KBM-7 (cell line): ENCODE measurements around the gene FBXO42.
A peak's percentile ranks its signal among the peaks of the same experiment; 100 is the strongest.
"Not testable (repeated sequence)": the region's sequence is repeated elsewhere in the genome, so short reads cannot be mapped to it uniquely, and the experiment has no call there.

Experiments used
- DNase-seq: peaks from one replicate; pipeline ENCODE4 v3.0.0-alpha.2; 2015
- in situ Hi-C: fragments of 300-500 bp; cut with MboI; formaldehyde crosslinking; loops from 2 replicates; pipeline ENCODE4 v1.14.3; 2020; ENCODE audit warnings: low sequenced_read_pairs, low pct_unique_long_range_greater_than_20kb, mixed read lengths

Gene FBXO42

GRCh38 chr1:16374266-16374665 is 22.0 kb upstream of the FBXO42 start:
- in situ Hi-C loops, result no loop called here
- no peak for DNase-seq

- no peak for DNase-seq
- in situ Hi-C loops, result no loop called here
Measured at GRCh38 chr1:16372535-16373285, 20.4 kb upstream of the FBXO42 start.

DNA sequence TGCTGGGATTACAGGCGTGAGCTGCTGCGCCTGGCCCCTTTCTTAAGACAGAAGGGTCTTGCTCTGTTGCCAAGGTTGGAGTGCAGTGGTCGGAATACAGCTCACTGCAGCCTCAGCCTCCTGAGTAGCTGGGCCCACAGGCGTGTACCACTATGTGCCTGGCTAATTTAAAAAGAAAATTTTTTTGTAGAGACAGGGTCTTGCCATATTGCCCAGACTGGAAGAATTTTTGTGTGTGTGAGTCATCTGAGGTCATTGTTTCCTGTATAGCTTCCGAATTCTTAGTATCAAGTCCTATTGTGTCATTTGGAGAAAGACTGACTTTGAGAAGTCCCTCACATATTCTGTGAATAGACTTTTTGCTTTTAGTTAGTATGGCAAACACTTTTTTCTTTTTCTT is 19.4 kb upstream of the FBXO42 start:
- in situ Hi-C loops, result no loop called here
- DNase-seq, result peak; percentile 50

DNA sequence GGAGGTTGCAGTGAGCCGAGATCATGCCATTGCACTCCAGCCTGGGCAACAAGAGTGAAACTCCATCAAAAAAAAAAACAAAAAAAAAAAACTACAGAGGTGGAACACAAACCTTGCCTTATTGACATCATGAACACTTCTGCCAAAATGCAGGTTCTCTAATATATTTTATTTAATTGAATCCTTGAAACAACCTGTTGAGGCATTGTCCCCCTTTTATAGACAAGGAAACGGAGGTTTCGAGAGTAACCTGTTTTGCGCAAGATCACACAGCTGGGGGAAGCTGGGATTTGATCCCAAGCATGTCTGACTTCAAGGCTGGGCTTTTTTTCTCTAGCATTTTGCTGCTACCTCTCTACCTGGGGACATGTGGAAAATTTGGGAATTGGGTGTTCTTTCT is 17.5 kb upstream of the FBXO42 start:
- DNase-seq, result no peak
- in situ Hi-C loops, result no loop called here

DNA sequence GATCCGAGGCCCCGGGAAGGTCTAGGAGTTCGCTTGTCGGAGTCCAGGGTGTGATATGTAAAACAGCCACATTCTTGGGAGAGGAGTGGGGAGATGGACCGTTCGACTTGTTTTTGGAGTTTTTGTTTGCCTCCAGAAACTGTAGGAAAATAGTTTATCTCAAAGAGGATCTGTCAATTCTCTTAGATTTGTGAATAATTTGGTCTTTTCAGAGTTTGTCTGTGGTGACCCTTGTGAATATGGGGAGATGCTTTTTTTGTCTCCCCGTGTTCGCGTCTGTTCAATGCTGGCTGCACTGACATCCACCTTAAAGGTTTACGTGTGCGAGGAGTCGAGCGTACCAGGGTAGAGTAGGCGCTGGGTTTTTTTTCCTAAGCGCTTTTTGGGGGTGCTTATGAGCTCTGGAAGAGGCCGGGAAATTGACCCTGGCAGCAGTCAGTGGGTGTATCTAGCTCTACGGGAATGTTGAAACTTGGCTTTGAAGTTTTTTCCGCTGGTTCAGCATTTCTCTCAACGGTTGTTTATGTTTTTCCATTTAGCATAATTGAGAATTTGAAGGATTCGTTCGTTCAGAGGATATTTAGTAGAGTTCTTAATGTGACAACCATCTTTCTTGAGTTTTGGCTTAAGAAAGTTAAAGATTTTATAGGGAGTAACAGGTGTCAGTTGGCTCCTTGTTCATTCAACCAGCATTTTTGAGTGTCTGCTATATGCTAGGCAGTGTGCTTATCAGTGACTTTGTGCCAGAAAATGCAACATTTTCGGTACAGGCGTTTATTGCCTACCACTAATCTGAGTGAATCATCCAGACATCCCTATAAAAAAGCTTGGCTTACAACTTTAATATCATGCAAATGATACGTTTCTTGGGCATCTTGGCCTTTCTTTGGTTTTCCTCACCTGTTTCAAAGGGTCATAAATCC is 15.9 kb upstream of the FBXO42 start:
- in situ Hi-C loops, result no loop called here

GRCh38 chr1:16367258-16367967 is 15.1 kb upstream of the FBXO42 start:
- in situ Hi-C loops, result no loop called here
- DNase-seq, result peak; percentile 93

More for the DNA sequence above, 15.9 kb upstream of the FBXO42 start:
- DNase-seq, result no peak

- in situ Hi-C loops, result no loop called here
Measured at GRCh38 chr1:16366722-16367257, 14.5 kb upstream of the FBXO42 start, which contains the start of gene SZRD1. Gene SZRD1 (plus strand): TSS chr1:16367242. CDS start chr1:16367258, 16 bp downstream.

DNA sequence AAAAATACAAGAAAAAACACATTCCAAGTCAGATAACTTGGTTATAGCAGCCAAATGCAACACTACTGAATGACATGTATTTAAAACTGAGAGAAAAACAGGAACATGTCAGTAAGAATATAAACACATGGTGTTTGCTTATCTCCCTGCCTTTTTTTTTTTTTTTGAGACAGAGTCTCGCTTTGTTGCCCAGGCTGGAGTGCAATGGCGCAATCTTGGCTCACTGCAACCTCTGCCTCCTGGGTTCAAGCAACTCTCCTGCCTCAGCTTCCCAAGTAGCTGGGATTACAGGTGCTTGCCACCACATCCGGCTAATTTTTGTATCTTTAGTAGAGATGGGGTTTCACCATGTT is 12.8 kb upstream of the FBXO42 start:
- in situ Hi-C loops, result not testable (repeated sequence)
- peak; percentile 50 for DNase-seq

More at GRCh38 chr1:16366722-16367257, 14.5 kb upstream of the FBXO42 start, which contains the start of gene SZRD1:
- DNase-seq, result peak; percentile 99

GRCh38 chr1:16356867-16357266 is 4.6 kb upstream of the FBXO42 start:
- in situ Hi-C loops, result no loop called here
- DNase-seq, result no peak

GRCh38 chr1:16354619-16355018 is 2.3 kb upstream of the FBXO42 start:
- in situ Hi-C loops, result no loop called here

GRCh38 chr1:16352842-16353535 is 709 bp upstream of the FBXO42 start:
- in situ Hi-C loops, result no loop called here
- DNase-seq, result peak; percentile 28

More at GRCh38 chr1:16354619-16355018, 2.3 kb upstream of the FBXO42 start:
- no peak for DNase-seq

DNA sequence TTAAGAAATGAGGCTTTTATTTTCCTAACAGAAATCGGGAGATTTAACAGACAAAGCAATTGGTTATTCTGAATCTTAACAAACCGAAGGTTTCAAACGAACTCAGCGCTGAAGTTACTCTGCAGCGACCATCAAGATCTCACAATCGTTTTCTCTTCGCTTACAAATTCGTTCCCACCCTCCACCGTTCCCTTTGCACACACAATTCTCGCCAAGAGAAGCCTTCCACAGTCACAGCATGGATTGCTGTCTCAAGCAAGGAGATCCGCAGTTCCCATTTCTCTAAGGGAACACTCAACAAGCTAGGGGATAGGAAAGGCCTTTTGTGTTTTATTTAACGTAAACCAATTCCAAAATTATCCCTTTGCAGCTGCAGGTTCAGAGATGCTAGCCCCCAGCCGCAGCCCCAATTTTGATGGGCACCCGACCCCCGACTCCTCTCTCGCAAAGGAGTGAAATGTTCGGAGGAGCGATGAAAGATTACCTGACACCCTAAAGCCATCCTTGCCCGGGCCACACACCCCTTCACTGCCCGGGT is 755 bp downstream of the FBXO42 start:
- DNase-seq, result no peak
- in situ Hi-C loops, result no loop called here

DNA sequence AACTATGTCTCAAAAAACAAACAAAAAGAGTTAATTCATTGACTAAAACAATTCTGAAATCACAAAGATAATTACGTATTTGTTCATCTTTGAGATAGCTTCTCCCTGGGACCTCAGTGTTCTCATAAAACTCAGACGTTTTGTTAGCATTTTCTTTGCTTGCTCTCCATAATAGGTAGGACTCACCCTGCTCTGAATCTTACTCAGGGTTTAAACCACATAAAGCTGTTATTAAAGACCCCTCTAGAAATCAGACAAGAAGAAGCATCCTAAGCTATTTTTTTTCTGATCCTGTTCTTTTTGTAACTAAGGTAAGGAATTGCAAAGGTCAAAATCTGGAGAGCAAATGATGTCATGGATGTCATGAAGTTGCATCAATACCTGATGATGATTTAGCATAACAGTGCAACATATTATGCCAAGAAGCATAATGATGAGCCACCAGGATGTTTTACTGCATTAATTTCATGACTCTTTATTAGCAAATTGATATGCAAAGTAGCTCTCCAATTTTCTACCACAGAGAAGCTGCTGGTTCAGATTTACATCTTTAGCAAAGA is 2.4 kb downstream of the FBXO42 start:
- in situ Hi-C loops, result no loop called here

DNA sequence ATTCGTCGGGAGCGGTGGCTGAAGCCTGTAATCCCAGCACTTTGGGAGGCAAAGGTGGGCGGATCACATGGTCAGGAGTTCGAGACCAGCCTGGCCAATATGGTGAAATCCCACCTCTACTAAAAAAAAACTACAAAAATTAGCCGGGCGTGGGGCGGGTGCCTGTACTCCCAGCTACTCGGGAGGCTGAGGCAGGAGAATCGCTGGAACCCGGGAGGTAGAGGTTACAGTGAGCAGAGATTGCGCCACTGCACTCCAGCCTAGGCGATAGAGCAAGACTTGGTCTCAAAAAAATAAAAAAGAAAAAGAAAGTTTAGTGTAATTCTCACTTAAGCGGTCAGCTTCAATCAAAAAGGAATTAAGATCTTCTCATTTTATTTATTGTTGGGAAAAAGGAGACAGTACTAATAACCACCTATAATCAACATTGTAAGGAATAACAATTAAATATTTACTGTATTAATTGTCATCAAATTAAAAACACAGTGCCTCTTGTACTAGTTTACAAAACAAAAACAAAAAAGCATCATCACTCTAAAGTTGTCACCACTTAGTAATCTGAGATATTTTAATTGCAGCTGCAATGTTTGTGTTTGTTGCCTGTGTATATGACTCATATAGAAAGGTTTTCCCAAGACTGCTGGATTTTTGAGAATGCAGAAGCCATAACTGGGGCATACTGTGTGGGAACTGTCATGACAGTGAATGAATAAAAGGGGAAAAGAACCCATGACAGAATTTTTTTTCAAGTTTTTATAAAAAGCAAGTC is 3.7 kb downstream of the FBXO42 start:
- DNase-seq, result no peak
- in situ Hi-C loops, result no loop called here

More for the DNA sequence above, 2.4 kb downstream of the FBXO42 start:
- no peak for DNase-seq

GRCh38 chr1:16343276-16343675 is 9.0 kb downstream of the FBXO42 start:
- in situ Hi-C loops, result not testable (repeated sequence)

DNA sequence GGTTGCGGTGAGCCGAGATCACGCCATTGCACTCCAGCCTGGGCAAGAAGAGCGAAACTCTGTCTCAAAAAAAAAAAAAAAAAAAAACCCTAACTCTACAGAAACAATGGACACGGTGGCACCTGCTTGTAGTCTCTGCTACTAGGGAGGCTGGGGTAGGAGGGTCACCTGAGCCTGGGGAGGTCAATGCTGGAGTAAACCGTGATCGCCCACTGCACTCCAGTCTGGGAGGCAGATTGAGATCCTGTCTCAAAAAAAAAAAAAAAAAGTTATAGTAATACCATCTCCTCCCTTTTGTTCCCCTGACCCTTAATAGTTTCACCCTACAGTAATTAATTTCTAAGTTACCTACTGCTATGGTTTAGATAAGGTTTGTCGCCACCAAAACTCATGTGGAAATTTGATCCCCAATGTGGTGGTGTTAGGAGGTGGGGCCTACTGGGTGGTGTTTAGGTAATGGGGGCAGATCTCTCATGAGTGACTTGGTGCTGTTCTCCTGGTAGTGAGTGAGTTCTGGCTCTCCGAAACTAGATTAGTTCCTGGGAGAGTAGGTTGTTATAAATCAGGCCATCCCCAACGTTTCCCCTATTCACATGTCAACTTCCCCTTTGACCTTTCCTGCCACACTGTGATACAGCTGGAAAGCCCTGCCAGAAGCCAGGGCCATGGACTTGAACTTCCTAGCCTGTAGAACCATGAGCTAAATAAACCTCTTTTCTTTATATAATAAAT is 9.8 kb downstream of the FBXO42 start:
- in situ Hi-C loops, result no loop called here
- peak; percentile 17 for DNase-seq

More at GRCh38 chr1:16343276-16343675, 9.0 kb downstream of the FBXO42 start:
- not testable (repeated sequence) for DNase-seq

DNA sequence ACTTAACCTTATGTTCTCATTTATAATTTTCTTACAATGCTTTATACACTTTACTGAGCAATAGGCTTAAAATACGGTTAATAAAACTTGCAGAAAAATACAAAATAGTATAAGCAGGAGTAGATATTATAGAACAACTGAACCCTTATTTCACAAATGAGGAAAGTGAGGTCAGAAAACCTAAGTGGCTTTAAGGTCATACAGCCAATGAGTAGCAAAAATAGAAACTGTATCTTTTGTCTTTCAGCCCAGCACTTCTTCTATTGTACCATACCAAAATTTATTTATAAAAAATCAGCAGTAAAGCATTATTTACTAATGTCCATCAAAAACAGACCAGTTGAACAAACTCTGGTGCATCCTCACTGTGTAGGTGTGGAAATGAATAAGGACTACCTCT is 11.6 kb downstream of the FBXO42 start:
- in situ Hi-C loops, result no loop called here
- no peak for DNase-seq
